ENCODE data around the gene PITPNC1.

PITPNC1 gene

GRCh38 chr17:67489273-67489672 lies 112.2 kb downstream of the PITPNC1 start:
- H2AK5ac ChIP-seq (ENCODE audit: low read depth, low read length), result no peak overlapping the region
- H2BK5ac ChIP-seq (ENCODE audit: low read length), result no peak overlapping the region
- H3K9ac ChIP-seq (ENCODE audit: low read depth, low read length, poor library complexity), result no peak overlapping the region
- no peak overlapping the region for H4K8ac ChIP-seq (ENCODE audit: low read depth, low read length)
- no CpG with 5 or more reads among the region's 4 CpGs for WGBS, 2 donors (ENCODE audit: extremely low coverage in 2 of 2, insufficient read length in 2 of 2, insufficient replicate concordance in 1 of 2)
- H3K4me3 ChIP-seq (ENCODE audit: low read length in 2 of 2), result no peak overlapping the region
- no peak overlapping the region for H2BK15ac ChIP-seq (ENCODE audit: low read length)
- no peak overlapping the region for H3K23ac ChIP-seq (ENCODE audit: low read depth, low read length, poor library complexity)
- H2BK12ac ChIP-seq (ENCODE audit: low read length), result no peak overlapping the region
- H2AFZ ChIP-seq (ENCODE audit: low read length), result no peak overlapping the region
- H3K79me1 ChIP-seq (ENCODE audit: low read depth, low read length), result no peaks in the 10 kb centered on the region
- H3K14ac ChIP-seq (ENCODE audit: low read length), result no peak overlapping the region
- no peaks in the 10 kb centered on the region for H3K9me3 ChIP-seq (replicated peaks in 1 of 2; ENCODE audit: control insufficient read depth in 2 of 2, insufficient read depth in 1 of 2, low read depth in 1 of 2, low read length in 2 of 2)
- H3K4me1 ChIP-seq (ENCODE audit: control insufficient read depth in 2 of 2, insufficient read depth in 1 of 2, low read depth in 1 of 2, low read length in 2 of 2), result peaks cover 10 to 17% of the 10 kb centered on the region in 2 donors
- no peak overlapping the region for H3K4me2 ChIP-seq (ENCODE audit: insufficient read depth, low read length, poor library complexity, severe bottlenecking)
- H3K18ac ChIP-seq (ENCODE audit: low read length), result no peak overlapping the region
- H2BK120ac ChIP-seq (ENCODE audit: low read depth, low read length), result no peak overlapping the region
- H3K36me3 ChIP-seq (replicated peaks in 1 of 2; ENCODE audit: control insufficient read depth in 2 of 2, insufficient read depth in 2 of 2, low read length in 2 of 2), result no peaks in the 10 kb centered on the region
- no peak overlapping the region for H4K91ac ChIP-seq (ENCODE audit: low read depth, low read length, poor library complexity)
- DNase-seq (ENCODE audit: low spot score), result no peak
- H3K4ac ChIP-seq (ENCODE audit: low read length), result no peak overlapping the region
- no peaks in the 10 kb centered on the region for H3K27me3 ChIP-seq (ENCODE audit: control insufficient read depth in 3 of 3, insufficient read depth in 3 of 3, low read depth in 1 of 3, low read length in 3 of 3)
- H3K27ac ChIP-seq (replicated peaks; ENCODE audit: low read length), result no peak overlapping the region

DNA sequence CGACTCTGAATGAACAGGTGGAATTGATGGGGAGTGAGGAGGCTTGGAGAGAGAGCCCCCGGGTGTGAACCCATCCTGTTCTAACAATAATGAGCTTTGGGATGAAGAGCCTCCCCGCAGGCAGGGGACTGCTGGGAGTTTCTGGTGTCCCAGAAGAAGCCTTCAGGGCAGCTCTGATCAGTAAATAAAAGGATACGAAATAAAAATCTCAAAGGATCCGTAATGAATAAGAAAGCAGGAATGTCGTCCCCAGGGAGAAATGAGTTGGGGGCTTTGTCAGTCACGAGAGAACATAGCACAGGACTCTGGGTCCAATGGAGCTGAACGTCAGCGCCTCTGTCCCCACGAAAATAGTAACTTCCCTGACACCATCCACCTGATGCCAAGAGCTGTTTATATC lies 113.4 kb downstream of the PITPNC1 start:
- Histone ChIP-seq H3K9me3 (replicated peaks in 1 of 2; ENCODE audit: control insufficient read depth in 2 of 2, insufficient read depth in 1 of 2, low read depth in 1 of 2, low read length in 2 of 2) (no peaks in the 10 kb centered on the region), H3K36me3 (replicated peaks in 1 of 2; ENCODE audit: control insufficient read depth in 2 of 2, insufficient read depth in 2 of 2, low read length in 2 of 2) (no peaks in the 10 kb centered on the region), H2AK5ac (ENCODE audit: low read depth, low read length) (no peak overlapping the region), H3K4me1 (ENCODE audit: control insufficient read depth in 2 of 2, insufficient read depth in 1 of 2, low read depth in 1 of 2, low read length in 2 of 2) (peaks cover 10 to 17% of the 10 kb centered on the region in 2 donors), H3K4me3 (ENCODE audit: low read length in 2 of 2) (no peak overlapping the region), H2BK12ac (ENCODE audit: low read length) (no peak overlapping the region), H4K91ac (ENCODE audit: low read depth, low read length, poor library complexity) (no peak overlapping the region), H3K4me2 (ENCODE audit: insufficient read depth, low read length, poor library complexity, severe bottlenecking) (no peak overlapping the region), H2BK5ac (ENCODE audit: low read length) (no peak overlapping the region), H3K27me3 (ENCODE audit: control insufficient read depth in 3 of 3, insufficient read depth in 3 of 3, low read depth in 1 of 3, low read length in 3 of 3) (no peaks in the 10 kb centered on the region), H3K9ac (ENCODE audit: low read depth, low read length, poor library complexity) (no peak overlapping the region), H2BK120ac (ENCODE audit: low read depth, low read length) (no peak overlapping the region), H3K18ac (ENCODE audit: low read length) (no peak overlapping the region), H4K8ac (ENCODE audit: low read depth, low read length) (no peak overlapping the region), H2BK15ac (ENCODE audit: low read length) (no peak overlapping the region), H3K79me1 (ENCODE audit: low read depth, low read length) (no peaks in the 10 kb centered on the region), H2AFZ (ENCODE audit: low read length) (no peak overlapping the region), H3K27ac (replicated peaks; ENCODE audit: low read length) (no peak overlapping the region), H3K23ac (ENCODE audit: low read depth, low read length, poor library complexity) (no peak overlapping the region), H3K4ac (ENCODE audit: low read length) (no peak overlapping the region), H3K14ac (ENCODE audit: low read length) (no peak overlapping the region)
- no CpG with 5 or more reads among the region's 10 CpGs for whole genome bisulfite sequencing, 2 donors (ENCODE audit: extremely low coverage in 2 of 2, insufficient read length in 2 of 2, insufficient replicate concordance in 1 of 2)
- DNase-seq (ENCODE audit: low spot score), result no peak

DNA sequence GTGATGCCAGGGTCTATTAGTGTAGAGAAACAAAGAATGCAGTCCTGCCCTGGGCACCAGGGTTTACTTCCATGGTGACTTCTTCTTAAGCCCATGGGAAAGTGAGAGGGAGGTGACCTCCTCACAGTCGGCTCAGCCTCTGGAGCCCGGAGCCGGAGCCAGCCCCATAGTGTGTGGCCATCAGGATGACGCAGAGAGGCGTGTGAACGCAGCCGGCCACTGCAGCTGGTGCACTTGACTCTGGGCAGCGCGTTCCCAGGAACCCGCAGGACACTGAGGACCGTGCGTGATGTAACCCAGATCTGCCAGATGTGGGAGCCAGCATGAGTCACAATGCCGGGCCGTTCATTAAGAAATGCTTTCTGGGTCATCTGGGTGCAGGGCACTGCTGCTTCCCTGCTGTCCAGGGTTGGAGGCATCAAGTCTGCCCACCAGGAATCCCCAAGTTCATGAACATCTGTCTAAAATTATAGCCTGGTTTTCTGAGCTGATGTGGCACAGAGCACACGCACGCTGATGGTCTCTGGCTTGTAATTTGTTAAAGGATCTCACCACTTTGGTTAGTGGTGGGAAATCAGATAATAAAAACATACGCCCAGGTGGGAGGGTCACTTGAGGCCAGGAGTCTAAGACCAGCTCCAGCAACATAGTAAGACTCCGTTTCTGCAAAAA lies 114.1 kb downstream of the PITPNC1 start:
- no peak for DNase-seq (ENCODE audit: low spot score)
- Histone ChIP-seq H3K4me1 (ENCODE audit: control insufficient read depth in 2 of 2, insufficient read depth in 1 of 2, low read depth in 1 of 2, low read length in 2 of 2) (peaks cover 10 to 17% of the 10 kb centered on the region in 2 donors), H3K18ac (ENCODE audit: low read length) (peak overlapping the region; percentile 69), H2BK15ac (ENCODE audit: low read length) (no peak overlapping the region), H3K4me3 (ENCODE audit: low read length in 2 of 2) (no peak overlapping the region), H2BK12ac (ENCODE audit: low read length) (no peak overlapping the region), H3K27ac (replicated peaks; ENCODE audit: low read length) (no peak overlapping the region), H3K23ac (ENCODE audit: low read depth, low read length, poor library complexity) (no peak overlapping the region), H4K91ac (ENCODE audit: low read depth, low read length, poor library complexity) (no peak overlapping the region), H4K8ac (ENCODE audit: low read depth, low read length) (no peak overlapping the region), H3K14ac (ENCODE audit: low read length) (no peak overlapping the region), H3K36me3 (replicated peaks in 1 of 2; ENCODE audit: control insufficient read depth in 2 of 2, insufficient read depth in 2 of 2, low read length in 2 of 2) (no peaks in the 10 kb centered on the region), H2AK5ac (ENCODE audit: low read depth, low read length) (peak overlapping the region; percentile 31), H3K9ac (ENCODE audit: low read depth, low read length, poor library complexity) (no peak overlapping the region), H3K79me1 (ENCODE audit: low read depth, low read length) (no peaks in the 10 kb centered on the region), H2BK5ac (ENCODE audit: low read length) (no peak overlapping the region), H2BK120ac (ENCODE audit: low read depth, low read length) (no peak overlapping the region), H3K4ac (ENCODE audit: low read length) (no peak overlapping the region), H2AFZ (ENCODE audit: low read length) (no peak overlapping the region), H3K4me2 (ENCODE audit: insufficient read depth, low read length, poor library complexity, severe bottlenecking) (no peak overlapping the region), H3K27me3 (ENCODE audit: control insufficient read depth in 3 of 3, insufficient read depth in 3 of 3, low read depth in 1 of 3, low read length in 3 of 3) (no peaks in the 10 kb centered on the region), H3K9me3 (replicated peaks in 1 of 2; ENCODE audit: control insufficient read depth in 2 of 2, insufficient read depth in 1 of 2, low read depth in 1 of 2, low read length in 2 of 2) (no peaks in the 10 kb centered on the region)
- WGBS, 2 donors (ENCODE audit: extremely low coverage in 2 of 2, insufficient read length in 2 of 2, insufficient replicate concordance in 1 of 2), result no CpG with 5 or more reads among the region's 18 CpGs

DNA sequence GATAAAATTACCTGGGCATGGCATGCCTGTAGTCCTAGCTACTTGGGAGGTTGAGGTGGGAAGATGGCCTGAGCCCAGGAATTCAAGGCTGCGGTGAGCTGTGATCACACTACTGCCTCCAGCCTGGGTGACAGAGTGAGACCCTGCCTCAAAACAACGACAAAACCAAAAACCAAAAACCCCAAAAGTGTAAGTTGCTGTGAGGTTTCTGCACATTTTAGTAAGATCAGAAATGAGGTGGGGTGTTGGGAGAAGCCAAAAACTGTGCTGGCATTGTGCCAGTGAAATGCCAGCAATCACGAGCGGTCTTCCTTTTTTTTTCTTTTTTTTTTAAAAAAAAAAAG lies 114.6 kb downstream of the PITPNC1 start:
- Histone ChIP-seq H3K4me1 (ENCODE audit: control insufficient read depth in 2 of 2, insufficient read depth in 1 of 2, low read depth in 1 of 2, low read length in 2 of 2) (peaks cover 10 to 17% of the 10 kb centered on the region in 2 donors), H2BK120ac (ENCODE audit: low read depth, low read length) (no peak overlapping the region), H4K8ac (ENCODE audit: low read depth, low read length) (no peak overlapping the region), H3K4me3 (ENCODE audit: low read length in 2 of 2) (no peak overlapping the region), H3K27me3 (ENCODE audit: control insufficient read depth in 3 of 3, insufficient read depth in 3 of 3, low read depth in 1 of 3, low read length in 3 of 3) (no peaks in the 10 kb centered on the region), H4K91ac (ENCODE audit: low read depth, low read length, poor library complexity) (no peak overlapping the region), H3K27ac (replicated peaks; ENCODE audit: low read length) (no peak overlapping the region), H3K36me3 (replicated peaks in 1 of 2; ENCODE audit: control insufficient read depth in 2 of 2, insufficient read depth in 2 of 2, low read length in 2 of 2) (no peaks in the 10 kb centered on the region), H2AK5ac (ENCODE audit: low read depth, low read length) (no peak overlapping the region), H3K14ac (ENCODE audit: low read length) (no peak overlapping the region), H3K9ac (ENCODE audit: low read depth, low read length, poor library complexity) (no peak overlapping the region), H2AFZ (ENCODE audit: low read length) (no peak overlapping the region), H3K4ac (ENCODE audit: low read length) (no peak overlapping the region), H3K9me3 (replicated peaks in 1 of 2; ENCODE audit: control insufficient read depth in 2 of 2, insufficient read depth in 1 of 2, low read depth in 1 of 2, low read length in 2 of 2) (no peaks in the 10 kb centered on the region), H2BK12ac (ENCODE audit: low read length) (no peak overlapping the region), H3K18ac (ENCODE audit: low read length) (no peak overlapping the region), H3K23ac (ENCODE audit: low read depth, low read length, poor library complexity) (no peak overlapping the region), H3K79me1 (ENCODE audit: low read depth, low read length) (no peaks in the 10 kb centered on the region), H2BK15ac (ENCODE audit: low read length) (no peak overlapping the region), H2BK5ac (ENCODE audit: low read length) (no peak overlapping the region), H3K4me2 (ENCODE audit: insufficient read depth, low read length, poor library complexity, severe bottlenecking) (no peak overlapping the region)
- WGBS, 2 donors (ENCODE audit: extremely low coverage in 2 of 2, insufficient read length in 2 of 2, insufficient replicate concordance in 1 of 2), result no CpG with 5 or more reads among the region's 4 CpGs
- no peak for DNase-seq (ENCODE audit: low spot score)

All from neuronal stem cell (in vitro differentiated cells).